ENCODE results near the gene SASH1. TPM values are rescaled to one million over a fixed set of nuclear protein-coding genes. Genes with fewer than 3 reads are reported as not detected.

The SASH1 gene
- total and polyA plus RNA-seq, 2 donors (not counting 3 experiments of a cell fraction or from before 2014, with no cell fraction given): 18.5 to 103 TPM

DNA sequence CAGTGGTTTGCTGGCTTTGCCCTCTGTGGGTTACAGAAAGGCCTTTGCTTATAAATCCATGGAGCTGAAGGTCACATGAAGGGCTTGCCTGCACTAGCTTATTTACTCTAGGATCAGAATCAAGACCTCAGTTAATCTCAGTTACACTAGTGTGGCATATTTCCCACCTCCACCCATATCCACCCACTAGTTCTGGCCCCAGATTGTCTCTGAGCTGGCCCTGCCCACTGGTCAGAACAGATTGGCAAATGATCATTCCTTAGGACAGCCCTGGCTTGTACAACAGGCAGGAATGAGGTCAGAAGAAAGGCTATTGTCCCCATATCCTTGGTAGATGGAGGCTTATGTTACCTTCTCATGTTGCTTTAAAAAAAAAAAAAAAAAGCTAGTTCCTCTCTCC is 33.3 kb upstream of the SASH1 start:
- intact Hi-C loops (cut with micrococcal nuclease): no loop called here
- POLR2A ChIA-PET: no interaction called here

DNA sequence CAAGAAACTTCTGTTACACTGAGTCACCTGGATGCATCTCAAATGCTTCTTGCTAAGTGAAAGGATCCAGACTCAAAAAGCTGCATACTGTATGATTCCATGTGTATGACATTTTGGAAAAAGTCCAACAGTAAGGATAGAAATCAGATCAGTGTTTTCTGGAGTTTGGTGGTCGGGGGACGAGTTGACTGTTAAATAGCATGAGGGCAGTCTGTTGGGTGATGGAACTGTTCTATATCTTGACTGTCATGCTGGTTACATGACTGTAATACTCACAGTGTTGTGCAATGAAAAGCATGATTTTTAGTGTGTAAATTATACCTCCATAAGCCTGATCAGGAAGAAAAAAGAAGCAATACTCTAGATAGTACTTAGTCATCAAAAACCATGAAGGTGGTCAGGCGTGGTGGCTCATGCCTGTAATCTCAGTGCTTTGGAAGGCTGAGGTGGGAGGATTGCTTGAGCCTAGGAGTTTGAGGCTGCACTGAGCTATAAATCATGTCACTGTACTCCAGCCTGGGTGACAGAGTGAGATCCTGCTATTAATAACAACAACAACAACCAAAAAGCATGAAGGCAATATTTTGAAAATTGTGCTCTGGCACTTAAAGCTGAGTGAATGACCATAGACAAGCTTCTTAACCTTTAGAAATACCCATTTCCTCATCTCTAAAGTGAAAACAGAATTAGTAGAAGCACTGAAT is 30.5 kb upstream of the SASH1 start:
- Histone ChIP-seq H3K9me1 (replicated peaks; ENCODE audit: control insufficient read depth, extremely low read depth, insufficient read depth, low read length) (no peaks in the 10 kb centered on the region), H3K4me3 (replicated peaks in 1 of 3; ENCODE audit: insufficient read depth in 1 of 3, low read depth in 1 of 3, low read length in 3 of 3) (no peak overlapping the region), H2AFZ (ENCODE audit: low read depth, low read length) (no peak overlapping the region), H3K79me2 (ENCODE audit: control insufficient read depth, insufficient read depth, low read length) (no peaks in the 10 kb centered on the region), H4K20me1 (replicated peaks; ENCODE audit: control insufficient read depth, extremely low read depth, insufficient read depth, low read length) (no peaks in the 10 kb centered on the region), H3K27me3 (ENCODE audit: control insufficient read depth in 2 of 2, insufficient read depth in 2 of 2, low read length in 2 of 2) (no peaks in the 10 kb centered on the region), H3K9me3 (replicated peaks; ENCODE audit: control insufficient read depth, insufficient read depth, low read length) (no peaks in the 10 kb centered on the region), H3K4me2 (ENCODE audit: insufficient read depth, low read length) (no peak overlapping the region), H3K4me1 (ENCODE audit: control insufficient read depth, extremely low read depth, insufficient read depth, low read length) (peaks cover 12% of the 10 kb centered on the region), H3K27ac (ENCODE audit: insufficient read depth, low read depth, low read length) (no peak overlapping the region), H3K36me3 (ENCODE audit: control insufficient read depth in 2 of 2, extremely low read depth in 1 of 2, insufficient read depth in 2 of 2, low read length in 2 of 2) (no peaks in the 10 kb centered on the region), H3K9ac (replicated peaks; ENCODE audit: extremely low read depth, insufficient read depth, low read length) (no peak overlapping the region)
- FAIRE-seq: no peak
- POLR2A ChIA-PET: no interaction called here
- CTCF ChIA-PET: interaction anchor here (2.4 to 3.8 kb wide), 2 partner anchors 17 to 132 kb away, joined by 7 to 16 read pairs; no protein-coding TSS in a partner anchor
- no peak for TF ChIP-seq JUN (IDR thresholded peaks at IDR 0.05; ENCODE audit: borderline replicate concordance, insufficient read depth, insufficient read length, low read depth)
- no peak for TF ChIP-seq MYC (IDR thresholded peaks at IDR 0.05; ENCODE audit: low read depth, low read length)
- TF ChIP-seq, protein P1, sequence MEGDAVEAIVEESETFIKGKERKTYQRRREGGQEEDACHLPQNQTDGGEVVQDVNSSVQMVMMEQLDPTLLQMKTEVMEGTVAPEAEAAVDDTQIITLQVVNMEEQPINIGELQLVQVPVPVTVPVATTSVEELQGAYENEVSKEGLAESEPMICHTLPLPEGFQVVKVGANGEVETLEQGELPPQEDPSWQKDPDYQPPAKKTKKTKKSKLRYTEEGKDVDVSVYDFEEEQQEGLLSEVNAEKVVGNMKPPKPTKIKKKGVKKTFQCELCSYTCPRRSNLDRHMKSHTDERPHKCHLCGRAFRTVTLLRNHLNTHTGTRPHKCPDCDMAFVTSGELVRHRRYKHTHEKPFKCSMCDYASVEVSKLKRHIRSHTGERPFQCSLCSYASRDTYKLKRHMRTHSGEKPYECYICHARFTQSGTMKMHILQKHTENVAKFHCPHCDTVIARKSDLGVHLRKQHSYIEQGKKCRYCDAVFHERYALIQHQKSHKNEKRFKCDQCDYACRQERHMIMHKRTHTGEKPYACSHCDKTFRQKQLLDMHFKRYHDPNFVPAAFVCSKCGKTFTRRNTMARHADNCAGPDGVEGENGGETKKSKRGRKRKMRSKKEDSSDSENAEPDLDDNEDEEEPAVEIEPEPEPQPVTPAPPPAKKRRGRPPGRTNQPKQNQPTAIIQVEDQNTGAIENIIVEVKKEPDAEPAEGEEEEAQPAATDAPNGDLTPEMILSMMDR (IDR thresholded peaks at IDR 0.05; ENCODE audit: extremely low read depth in 1 of 2, insufficient read depth in 1 of 2, low read depth in 1 of 2, low read length in 2 of 2): no peak
- no peak for TF ChIP-seq MAX (IDR thresholded peaks at IDR 0.05; ENCODE audit: insufficient read depth, insufficient read length)
- no peak for TF ChIP-seq POLR2AphosphoS5 (IDR thresholded peaks at IDR 0.05; ENCODE audit: insufficient read depth, low read depth, low read length)
- TF ChIP-seq EZH2 (IDR thresholded peaks at IDR 0.05; ENCODE audit: borderline replicate concordance, low read depth, low read length, severe bottlenecking): no peak
- no peak for TF ChIP-seq POLR2A (IDR thresholded peaks at IDR 0.05; ENCODE audit: low read depth, low read length)
- no peak for TF ChIP-seq FOS (IDR thresholded peaks at IDR 0.05; ENCODE audit: borderline replicate concordance, insufficient read depth, low read length)
- no peak for TF ChIP-seq GATA2 (IDR thresholded peaks at IDR 0.05; ENCODE audit: insufficient read depth, insufficient read length, low read depth, low read length)
- intact Hi-C loops (cut with micrococcal nuclease): no loop called here
- dilution Hi-C loops (cut with MboI; ENCODE audit: extremely low pct_ligation_motif_present, low sequenced_read_pairs): no loop called here
- DNase-seq (ENCODE audit: low read depth, low spot score): no peak
- no TSS peak for BruUV-seq (replicated peaks)

More for the DNA sequence above, 33.3 kb upstream of the SASH1 start:
- Histone ChIP-seq H3K9ac (replicated peaks; ENCODE audit: extremely low read depth, insufficient read depth, low read length) (no peak overlapping the region), H3K9me3 (replicated peaks; ENCODE audit: control insufficient read depth, insufficient read depth, low read length) (no peaks in the 10 kb centered on the region), H4K20me1 (replicated peaks; ENCODE audit: control insufficient read depth, extremely low read depth, insufficient read depth, low read length) (no peaks in the 10 kb centered on the region), H3K36me3 (ENCODE audit: control insufficient read depth in 2 of 2, extremely low read depth in 1 of 2, insufficient read depth in 2 of 2, low read length in 2 of 2) (no peaks in the 10 kb centered on the region), H3K27me3 (ENCODE audit: control insufficient read depth in 2 of 2, insufficient read depth in 2 of 2, low read length in 2 of 2) (no peaks in the 10 kb centered on the region), H3K27ac (ENCODE audit: insufficient read depth, low read depth, low read length) (no peak overlapping the region), H3K4me2 (ENCODE audit: insufficient read depth, low read length) (no peak overlapping the region), H3K79me2 (ENCODE audit: control insufficient read depth, insufficient read depth, low read length) (no peaks in the 10 kb centered on the region), H3K9me1 (replicated peaks; ENCODE audit: control insufficient read depth, extremely low read depth, insufficient read depth, low read length) (no peaks in the 10 kb centered on the region), H3K4me3 (replicated peaks in 1 of 3; ENCODE audit: insufficient read depth in 1 of 3, low read depth in 1 of 3, low read length in 3 of 3) (no peak overlapping the region), H3K4me1 (ENCODE audit: control insufficient read depth, extremely low read depth, insufficient read depth, low read length) (peaks cover 28% of the 10 kb centered on the region), H2AFZ (ENCODE audit: low read depth, low read length) (no peak overlapping the region)
- BruUV-seq (replicated peaks): no TSS peak
- no peak for DNase-seq (ENCODE audit: low read depth, low spot score)
- TF ChIP-seq MYC (IDR thresholded peaks at IDR 0.05; ENCODE audit: low read depth, low read length) (no peak), JUN (IDR thresholded peaks at IDR 0.05; ENCODE audit: borderline replicate concordance, insufficient read depth, insufficient read length, low read depth) (no peak)
- dilution Hi-C loops (cut with MboI; ENCODE audit: extremely low pct_ligation_motif_present, low sequenced_read_pairs): no loop called here
- FAIRE-seq: no peak
- CTCF ChIA-PET: interaction anchor here (0.8 to 1.1 kb wide), 3 partner anchors 11 to 29 kb away, joined by 3 to 4 read pairs (median 3); no protein-coding TSS in a partner anchor

Measured in endothelial cell of umbilical vein (primary cell).